NCI-H2196 (cell line): ENCODE measurements around the gene ATAT1.

Experiments
- DNase-seq: peaks from one replicate; lab custom pipeline; 2025; ENCODE audit not compliant: unreplicated experiment; lab: John Stamatoyannopoulos, UW

Gene ATAT1

GRCh38 chr6:30613251-30614043 lies 13.2 kb upstream of the ATAT1 start:
- no peak for DNase-seq

- DNase-seq: no peak
These were observed 12.4 kb upstream of the ATAT1 start for GRCh38 chr6:30614044-30614842.

- peak; percentile 95 for DNase-seq
These were observed 11.8 kb upstream of the ATAT1 start for GRCh38 chr6:30614843-30615218.

GRCh38 chr6:30615219-30615957 lies 11.3 kb upstream of the ATAT1 start:
- peak; percentile 35 for DNase-seq

GRCh38 chr6:30615958-30616810 lies 10.5 kb upstream of the ATAT1 start:
- peak; percentile 26 for DNase-seq

- peak; percentile 99 for DNase-seq
These were observed 9.7 kb upstream of the ATAT1 start, which contains the start of gene PPP1R10 for GRCh38 chr6:30616811-30617564. Gene PPP1R10 (minus strand): TSS chr6:30617243. CDS start chr6:30609944, 7,299 bp downstream.

GRCh38 chr6:30617565-30618269 lies 9.0 kb upstream of the ATAT1 start, which contains the start of gene MRPS18B:
Gene MRPS18B (plus strand): TSS chr6:30617840. CDS start chr6:30617866, 26 bp downstream.
- peak; percentile 95 for DNase-seq

- DNase-seq: no peak
These were observed 8.3 kb upstream of the ATAT1 start for GRCh38 chr6:30618270-30618797.

- DNase-seq: no peak
These were observed 7.1 kb upstream of the ATAT1 start for GRCh38 chr6:30619561-30619960.

- no peak for DNase-seq
These were observed 1.2 kb upstream of the ATAT1 start for GRCh38 chr6:30625511-30625910.

- no peak for DNase-seq
These were observed 9.2 kb downstream of the ATAT1 start for GRCh38 chr6:30635834-30636233.

GRCh38 chr6:30640481-30640880 lies 13.8 kb downstream of the ATAT1 start:
- no peak for DNase-seq

GRCh38 chr6:30641048-30641447 lies 14.4 kb downstream of the ATAT1 start:
- no peak for DNase-seq

GRCh38 chr6:30643656-30644055 lies 17.0 kb downstream of the ATAT1 start:
- DNase-seq: no peak

GRCh38 chr6:30644769-30645168 lies 18.1 kb downstream of the ATAT1 start:
- DNase-seq: no peak

- DNase-seq: no peak
These were observed 19.3 kb downstream of the ATAT1 start for GRCh38 chr6:30645989-30646388.

GRCh38 chr6:30646450-30647241 lies 20.0 kb downstream of the ATAT1 start, which contains the start of gene C6orf136:
Gene C6orf136 (plus strand): TSS chr6:30647133. CDS start chr6:30647232, 99 bp downstream.
- peak; percentile 93 for DNase-seq
